Vagina (tissue), 2 donors: ENCODE results near the gene KREMEN2.

Experiments
- POLR2A ChIP-seq, 2 donors: fragments of 450-650 bp; IDR thresholded peaks; one replicate each; pipeline ENCODE4 v1.6.1; 2017; ENCODE audit warnings: antibody characterized with exemption in 2 of 2, mild to moderate bottlenecking in 2 of 2, moderate library complexity in 2 of 2
- TF ChIP-seq, protein P1 (sequence below), 3 experiments: fragments of 450-650 bp in 2 of 3; fragments of 200-600 bp in 1 of 3; sonication (generic) in 1 of 3; IDR thresholded peaks; one replicate each; pipeline ENCODE4 v1.5.1; 2017 to 2019; ENCODE audit warnings: antibody characterized with exemption in 3 of 3, mild to moderate bottlenecking in 2 of 3, moderate library complexity in 2 of 3

DNA sequence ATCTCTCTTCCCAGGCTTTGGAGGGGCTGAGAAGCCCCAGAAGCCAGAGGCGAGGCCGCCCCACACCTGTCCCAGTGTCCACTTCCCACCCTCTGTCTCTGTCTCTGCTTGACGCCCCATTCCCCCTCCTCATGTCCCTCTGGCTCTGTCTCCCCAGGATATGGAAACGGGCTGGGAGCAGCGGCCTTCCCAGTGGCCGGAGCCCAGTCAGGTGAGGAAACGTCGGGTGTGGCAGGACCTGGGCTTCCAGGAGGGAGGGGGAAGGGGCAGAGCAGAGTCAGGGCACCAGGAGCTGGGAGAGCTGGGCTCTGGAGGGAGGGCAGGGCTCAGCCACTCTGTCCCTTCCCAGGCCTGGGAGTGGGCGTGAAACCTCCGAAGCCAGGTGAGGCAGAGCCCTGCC, 26.8 kb downstream of the KREMEN2 start:
- TF ChIP-seq, protein P1, sequence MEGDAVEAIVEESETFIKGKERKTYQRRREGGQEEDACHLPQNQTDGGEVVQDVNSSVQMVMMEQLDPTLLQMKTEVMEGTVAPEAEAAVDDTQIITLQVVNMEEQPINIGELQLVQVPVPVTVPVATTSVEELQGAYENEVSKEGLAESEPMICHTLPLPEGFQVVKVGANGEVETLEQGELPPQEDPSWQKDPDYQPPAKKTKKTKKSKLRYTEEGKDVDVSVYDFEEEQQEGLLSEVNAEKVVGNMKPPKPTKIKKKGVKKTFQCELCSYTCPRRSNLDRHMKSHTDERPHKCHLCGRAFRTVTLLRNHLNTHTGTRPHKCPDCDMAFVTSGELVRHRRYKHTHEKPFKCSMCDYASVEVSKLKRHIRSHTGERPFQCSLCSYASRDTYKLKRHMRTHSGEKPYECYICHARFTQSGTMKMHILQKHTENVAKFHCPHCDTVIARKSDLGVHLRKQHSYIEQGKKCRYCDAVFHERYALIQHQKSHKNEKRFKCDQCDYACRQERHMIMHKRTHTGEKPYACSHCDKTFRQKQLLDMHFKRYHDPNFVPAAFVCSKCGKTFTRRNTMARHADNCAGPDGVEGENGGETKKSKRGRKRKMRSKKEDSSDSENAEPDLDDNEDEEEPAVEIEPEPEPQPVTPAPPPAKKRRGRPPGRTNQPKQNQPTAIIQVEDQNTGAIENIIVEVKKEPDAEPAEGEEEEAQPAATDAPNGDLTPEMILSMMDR (IDR thresholded peaks at IDR 0.05) = no peak
- no peak for TF ChIP-seq POLR2A (IDR thresholded peaks at IDR 0.05)
